CD4-positive, CD25-positive, alpha-beta regulatory T cell (primary cell): Measurements from ENCODE around the gene ERG28. TPM values are rescaled to one million over a fixed set of nuclear protein-coding genes. Genes with fewer than 3 reads are reported as not detected.
A peak's percentile ranks its signal among the peaks of the same experiment; 100 is the strongest.

Source experiments
- ATAC-seq, 2 donors: fragments of 150-1000 bp; cut with Tn5 transposase; one replicate each; pipeline ENCODE4 v1.10.0; 2021; ENCODE audit warnings: low read depth in 2 of 2, moderate number of reproducible peaks in 2 of 2, moderate library complexity in 1 of 2
- DNase-seq, 3 donors: peaks; one replicate each; pipeline versions ENCODE4 v3.0.0 to v3.0.0-alpha.2; 2012 to 2022; ENCODE audit warnings: mixed read lengths in 1 of 3
- H3K27ac ChIP-seq: one replicate; pipeline ENCODE4 v1.7.0; 2013; ENCODE audit warnings: mild to moderate bottlenecking, low read length; ENCODE audit not compliant: insufficient read depth, poor library complexity, severe bottlenecking
- H3K27me3 ChIP-seq: one replicate; pipeline ENCODE4 v1.7.0; 2013; ENCODE audit warnings: low read length; ENCODE audit not compliant: control insufficient read depth, insufficient read depth
- H3K36me3 ChIP-seq: one replicate; pipeline ENCODE4 v1.7.0; 2013; ENCODE audit warnings: mild to moderate bottlenecking, low read length, moderate library complexity; ENCODE audit not compliant: control insufficient read depth, insufficient read depth
- H3K4me1 ChIP-seq: 2 replicates; pipeline ENCODE4 v1.7.0; 2013; ENCODE audit warnings: mild to moderate bottlenecking, low read length; ENCODE audit not compliant: insufficient read depth, control insufficient read depth, poor library complexity, severe bottlenecking
- H3K4me3 ChIP-seq: one replicate; pipeline ENCODE4 v1.7.0; 2013; ENCODE audit warnings: low read depth, mild to moderate bottlenecking, low read length, moderate library complexity
- H3K9me3 ChIP-seq, 2 experiments: 1 replicate in 1 of 2; 2 replicates in 1 of 2; pipeline ENCODE4 v1.7.0; 2013; ENCODE audit warnings: low read length in 2 of 2, mild to moderate bottlenecking in 1 of 2, moderate library complexity in 1 of 2; ENCODE audit not compliant: control insufficient read depth in 2 of 2
- H3K27ac Mint-ChIP-seq, 3 donors: one replicate each; pipeline ENCODE4 v1.8.0; 2020 to 2022; ENCODE audit warnings: mild to moderate bottlenecking in 3 of 3, mixed read lengths in 3 of 3, moderate library complexity in 2 of 3
- H3K27me3 Mint-ChIP-seq: one replicate; pipeline ENCODE4 v1.8.0; 2022; ENCODE audit warnings: mild to moderate bottlenecking, mixed read lengths
- H3K36me3 Mint-ChIP-seq: one replicate; pipeline ENCODE4 v1.8.0; 2020; ENCODE audit warnings: mixed read lengths
- H3K4me1 Mint-ChIP-seq, 4 donors: one replicate each; pipeline ENCODE4 v1.8.0; 2020 to 2022; ENCODE audit warnings: mixed read lengths in 4 of 4, mild to moderate bottlenecking in 1 of 4
- H3K4me3 Mint-ChIP-seq, 4 donors: one replicate each; pipeline ENCODE4 v1.8.0; 2020 to 2022; ENCODE audit warnings: mild to moderate bottlenecking in 4 of 4, mixed read lengths in 4 of 4, moderate library complexity in 3 of 4
- H3K9me3 Mint-ChIP-seq, 7 donors: one replicate each; pipeline ENCODE4 v1.8.0; 2020 to 2022; ENCODE audit warnings: mixed read lengths in 7 of 7, mild to moderate bottlenecking in 3 of 7, moderate library complexity in 2 of 7
- polyA plus RNA-seq, 4 donors: library from polyadenylated mRNA; unstranded; fragments of 300-500 nt; fragmentation: Illumina TruSeq; gene quantifications; one replicate each; pipeline ENCODE4 v1.2.3, GENCODE V29; 2021
- total RNA-seq: library from RNA; stranded (reverse); gene quantifications from one replicate; pipeline ENCODE4 v1.2.3, GENCODE V29; 2022

Gene ERG28
- total and polyA plus RNA-seq, 5 donors from 2014 or later: 8.4 to 28.9 (median 23.9) TPM

DNA sequence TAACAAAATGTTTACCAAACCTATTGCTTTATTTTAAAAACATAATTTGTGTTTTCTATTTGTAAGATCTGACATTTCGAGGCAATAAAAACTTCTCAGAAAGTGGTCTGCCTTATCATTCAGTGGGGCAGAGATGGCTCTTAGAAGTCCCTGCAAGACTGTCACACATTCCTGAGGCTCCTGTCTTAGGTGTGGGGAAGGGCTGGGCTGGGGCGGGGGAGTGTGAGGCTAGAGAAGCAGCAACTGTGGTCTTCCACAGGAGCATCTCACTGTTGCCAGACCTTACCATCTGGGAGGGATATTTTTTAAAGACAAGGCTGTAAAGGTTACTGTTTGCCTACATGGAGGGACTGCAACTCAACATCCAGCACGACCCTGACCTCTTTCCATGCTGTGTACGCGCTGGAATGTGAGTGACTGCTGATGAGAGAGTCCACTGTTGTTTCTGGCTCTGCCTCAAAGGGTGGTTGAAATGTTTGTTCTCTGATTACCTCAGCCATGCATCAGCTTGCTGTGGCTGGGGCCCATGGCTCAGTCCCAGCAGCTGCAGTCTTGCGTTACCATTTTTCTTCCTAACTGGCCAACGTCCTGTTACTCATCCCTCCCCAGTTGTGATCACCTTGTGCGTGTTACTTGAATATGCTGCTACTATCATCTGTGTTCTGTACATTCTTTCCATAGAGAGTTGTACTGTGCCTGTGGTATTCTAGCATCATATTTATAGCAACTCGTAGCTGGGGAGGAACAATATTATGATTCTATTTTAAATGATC, 12.4 kb downstream of the ERG28 start:
- Histone ChIP-seq H3K4me3 (no peak overlapping the region), H3K9me3 (no peaks in the 10 kb centered on the region), H3K27ac (no peak overlapping the region), H3K4me1 (no peaks in the 10 kb centered on the region), H3K36me3 (peaks cover 53% of the 10 kb centered on the region), H3K27me3 (no peaks in the 10 kb centered on the region)
- Mint-ChIP-seq H3K4me1 (no peaks in the 10 kb centered on the region), H3K36me3 (peaks cover 51% of the 10 kb centered on the region), H3K27ac (no peak overlapping the region), H3K9me3 (no peaks in the 10 kb centered on the region), H3K4me3 (no peak overlapping the region), H3K27me3 (no peaks in the 10 kb centered on the region)
- no peak for DNase-seq
- ATAC-seq: no peak

DNA sequence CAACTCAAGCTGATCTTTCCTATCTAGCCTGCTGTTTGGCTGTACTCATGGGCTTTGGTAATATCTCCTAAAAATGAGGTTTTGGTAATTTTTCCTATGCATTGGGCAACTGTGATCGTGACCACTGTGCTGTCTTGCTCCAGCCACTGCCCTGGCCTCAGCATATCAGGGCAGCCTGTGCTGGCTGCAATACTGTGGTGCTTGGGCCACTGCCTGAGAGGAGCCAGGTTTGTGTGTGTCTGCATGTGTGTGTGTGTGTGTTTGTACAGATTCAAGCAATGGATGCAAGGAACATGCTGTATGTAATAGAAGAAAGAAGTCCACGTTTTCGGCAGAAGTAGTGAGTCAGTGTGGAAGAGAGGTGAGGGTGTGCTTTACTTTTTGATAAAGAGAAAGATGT, 13.0 kb downstream of the ERG28 start:
- H3K9me3 Mint-ChIP-seq: no peaks in the 10 kb centered on the region
- H3K4me1 ChIP-seq: no peaks in the 10 kb centered on the region
- no peak overlapping the region for H3K27ac ChIP-seq
- H3K4me1 Mint-ChIP-seq: no peaks in the 10 kb centered on the region
- peaks cover 51% of the 10 kb centered on the region for H3K36me3 ChIP-seq
- H3K27ac Mint-ChIP-seq: peak overlapping the region in 1 of 3 donors; percentile 79
- no peaks in the 10 kb centered on the region for H3K9me3 ChIP-seq
- no peaks in the 10 kb centered on the region for H3K27me3 Mint-ChIP-seq
- H3K36me3 Mint-ChIP-seq: peaks cover 53% of the 10 kb centered on the region
- H3K27me3 ChIP-seq: no peaks in the 10 kb centered on the region
- H3K4me3 Mint-ChIP-seq: no peak overlapping the region
- H3K4me3 ChIP-seq: no peak overlapping the region
- ATAC-seq: no peak
- DNase-seq: no peak

- no peaks in the 10 kb centered on the region for H3K27me3 Mint-ChIP-seq
- Histone ChIP-seq H3K4me1 (no peaks in the 10 kb centered on the region), H3K9me3 (no peaks in the 10 kb centered on the region), H3K4me3 (no peak overlapping the region), H3K27me3 (no peaks in the 10 kb centered on the region), H3K36me3 (peaks cover 47% of the 10 kb centered on the region), H3K27ac (no peak overlapping the region)
- H3K9me3 Mint-ChIP-seq: no peaks in the 10 kb centered on the region
- H3K36me3 Mint-ChIP-seq: peaks cover 54% of the 10 kb centered on the region
- H3K4me3 Mint-ChIP-seq: no peak overlapping the region
- DNase-seq: no peak
- H3K27ac Mint-ChIP-seq: no peak overlapping the region
- no peak for ATAC-seq
- H3K4me1 Mint-ChIP-seq: no peaks in the 10 kb centered on the region
Measured at GRCh38 chr14:75646762-75647161, 13.9 kb downstream of the ERG28 start.

GRCh38 chr14:75645056-75645455, 15.6 kb downstream of the ERG28 start:
- Mint-ChIP-seq H3K4me3 (no peak overlapping the region), H3K36me3 (peaks cover 52% of the 10 kb centered on the region), H3K27ac (peak overlapping the region in 1 of 3 donors; percentile 67), H3K9me3 (no peaks in the 10 kb centered on the region), H3K4me1 (no peaks in the 10 kb centered on the region), H3K27me3 (no peaks in the 10 kb centered on the region)
- Histone ChIP-seq H3K4me1 (no peaks in the 10 kb centered on the region), H3K9me3 (no peaks in the 10 kb centered on the region), H3K4me3 (no peak overlapping the region), H3K27me3 (no peaks in the 10 kb centered on the region), H3K36me3 (peaks cover 34% of the 10 kb centered on the region), H3K27ac (no peak overlapping the region)
- ATAC-seq (no peak), DNase-seq (no peak)

GRCh38 chr14:75643985-75644384, 16.7 kb downstream of the ERG28 start:
- H3K27me3 ChIP-seq: no peaks in the 10 kb centered on the region
- Mint-ChIP-seq H3K27me3 (no peaks in the 10 kb centered on the region), H3K9me3 (no peaks in the 10 kb centered on the region), H3K4me1 (no peaks in the 10 kb centered on the region), H3K27ac (no peak overlapping the region), H3K36me3 (peaks cover 54% of the 10 kb centered on the region), H3K4me3 (no peak overlapping the region)
- no peaks in the 10 kb centered on the region for H3K4me1 ChIP-seq
- H3K4me3 ChIP-seq: no peak overlapping the region
- DNase-seq: no peak
- H3K9me3 ChIP-seq: no peaks in the 10 kb centered on the region
- H3K27ac ChIP-seq: no peak overlapping the region
- peaks cover 24% of the 10 kb centered on the region for H3K36me3 ChIP-seq
- ATAC-seq: no peak

DNA sequence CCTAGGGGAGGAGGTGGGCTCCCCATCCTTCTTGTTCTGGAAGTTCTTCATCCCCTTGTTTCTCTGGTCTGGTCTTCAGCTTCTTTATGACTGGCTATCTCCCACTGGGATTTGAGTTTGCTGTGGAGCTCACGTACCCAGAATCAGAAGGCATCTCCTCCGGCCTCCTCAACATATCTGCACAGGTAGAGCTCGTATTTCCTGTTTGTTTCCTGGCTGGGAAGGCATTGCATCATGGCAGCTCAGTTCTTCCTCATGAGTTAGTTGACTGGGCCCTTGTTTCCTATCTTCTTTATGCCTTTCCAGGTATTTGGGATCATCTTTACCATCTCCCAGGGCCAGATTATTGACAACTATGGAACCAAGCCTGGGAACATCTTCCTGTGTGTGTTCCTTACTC, 19.8 kb downstream of the ERG28 start:
- peaks cover 11% of the 10 kb centered on the region for H3K36me3 ChIP-seq
- H3K27me3 ChIP-seq: no peaks in the 10 kb centered on the region
- H3K4me1 ChIP-seq: no peaks in the 10 kb centered on the region
- Mint-ChIP-seq H3K27me3 (no peaks in the 10 kb centered on the region), H3K36me3 (peaks cover 53% of the 10 kb centered on the region), H3K27ac (no peak overlapping the region), H3K9me3 (no peaks in the 10 kb centered on the region), H3K4me3 (no peak overlapping the region), H3K4me1 (peaks cover 0 to 2% (median 0%) of the 10 kb centered on the region in 4 donors)
- DNase-seq (no peak), ATAC-seq (no peak)
- H3K27ac ChIP-seq: no peak overlapping the region
- H3K4me3 ChIP-seq: no peak overlapping the region
- H3K9me3 ChIP-seq: no peaks in the 10 kb centered on the region

DNA sequence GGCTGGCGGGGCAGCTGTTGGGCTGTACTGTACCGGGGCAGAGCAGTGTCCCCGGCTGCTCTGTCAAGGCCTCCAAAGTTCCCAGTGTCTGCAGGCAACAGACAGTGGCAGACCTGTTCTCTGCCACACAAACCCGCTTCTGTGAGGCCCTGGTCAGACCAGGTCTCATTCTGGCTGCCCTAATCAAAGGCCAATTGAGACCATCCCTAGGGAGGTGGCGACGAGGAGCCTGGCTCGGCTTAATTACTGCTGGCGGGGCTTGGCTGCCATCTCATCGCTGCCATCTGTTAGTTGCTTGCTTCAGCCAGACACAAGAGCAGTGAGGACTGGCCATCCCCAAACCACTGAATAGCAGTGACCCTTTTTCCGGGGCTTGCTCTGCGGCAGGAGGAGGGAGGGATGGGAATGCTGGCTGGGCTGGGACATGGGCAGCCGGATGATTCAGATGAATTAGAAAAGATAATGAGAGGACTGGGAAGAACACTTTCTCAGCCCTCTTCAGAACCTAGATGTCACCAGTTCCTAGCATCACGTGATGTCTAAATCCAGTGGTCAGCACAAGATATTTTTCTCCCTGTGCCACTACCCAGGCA, 24.5 kb downstream of the ERG28 start:
- no peak overlapping the region for H3K4me3 Mint-ChIP-seq
- Histone ChIP-seq H3K27me3 (no peaks in the 10 kb centered on the region), H3K4me1 (no peaks in the 10 kb centered on the region), H3K4me3 (no peak overlapping the region), H3K27ac (no peak overlapping the region), H3K9me3 (no peaks in the 10 kb centered on the region), H3K36me3 (peaks cover 6% of the 10 kb centered on the region)
- no peak for ATAC-seq
- H3K9me3 Mint-ChIP-seq: no peaks in the 10 kb centered on the region
- no peaks in the 10 kb centered on the region for H3K27me3 Mint-ChIP-seq
- peak overlapping the region in 1 of 3 donors; percentile 22 for H3K27ac Mint-ChIP-seq
- no peak for DNase-seq
- peaks cover 0 to 2% (median 0%) of the 10 kb centered on the region in 4 donors for H3K4me1 Mint-ChIP-seq
- peaks cover 40% of the 10 kb centered on the region for H3K36me3 Mint-ChIP-seq

DNA sequence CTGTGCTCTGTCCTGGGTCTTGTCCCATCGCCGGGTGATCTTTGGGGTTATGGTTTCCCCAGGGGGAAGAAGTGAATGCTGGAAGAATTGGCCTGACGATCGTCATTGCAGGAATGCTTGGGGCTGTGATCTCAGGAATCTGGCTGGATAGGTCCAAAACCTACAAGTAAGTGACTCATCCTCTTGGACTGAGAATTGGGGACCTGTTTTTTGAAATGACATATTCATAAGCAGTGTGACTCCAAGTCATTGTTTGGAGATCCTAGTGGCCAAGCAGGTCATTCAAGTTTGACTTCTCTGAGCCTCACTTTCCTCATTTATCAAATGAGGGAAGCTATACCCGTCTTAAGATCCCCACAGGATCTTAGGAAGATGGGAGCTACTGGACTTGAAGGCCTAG, 25.8 kb downstream of the ERG28 start:
- Histone ChIP-seq H3K4me3 (no peak overlapping the region), H3K27ac (no peak overlapping the region), H3K27me3 (no peaks in the 10 kb centered on the region), H3K4me1 (no peaks in the 10 kb centered on the region), H3K9me3 (no peaks in the 10 kb centered on the region), H3K36me3 (peaks cover 4% of the 10 kb centered on the region)
- Mint-ChIP-seq H3K27ac (no peak overlapping the region), H3K36me3 (peaks cover 28% of the 10 kb centered on the region), H3K27me3 (no peaks in the 10 kb centered on the region), H3K4me3 (no peak overlapping the region), H3K9me3 (no peaks in the 10 kb centered on the region), H3K4me1 (peaks cover 0 to 2% (median 0%) of the 10 kb centered on the region in 4 donors)
- DNase-seq: no peak
- no peak for ATAC-seq
